ENCODE measurements around the gene MAFG. TPM values are rescaled to one million over a fixed set of nuclear protein-coding genes. Genes with fewer than 3 reads are reported as not detected.

MAFG gene
- polyA plus RNA-seq, 4 donors = 9.8 to 15.4 (median 11.9) TPM

- no peak for DNase-seq (ENCODE audit: low read depth in 4 of 4, low spot score in 2 of 4)
Measured at GRCh38 chr17:81912441-81913309, 14.9 kb downstream of the MAFG start.

- DNase-seq (ENCODE audit: low read depth in 4 of 4, low spot score in 2 of 4) = no peak
Measured at GRCh38 chr17:81911969-81912368, 15.6 kb downstream of the MAFG start.

GRCh38 chr17:81911277-81911961, 16.1 kb downstream of the MAFG start, which contains the start of gene PCYT2:
PCYT2 (minus strand) TSS chr17:81911399; CDS start chr17:81911355, 44 bp downstream.
- peak in 2 of 4 donors; percentile 73 for DNase-seq (ENCODE audit: low read depth in 4 of 4, low spot score in 2 of 4)

GRCh38 chr17:81910840-81911276, 16.7 kb downstream of the MAFG start:
- DNase-seq (ENCODE audit: low read depth in 4 of 4, low spot score in 2 of 4) = no peak

- DNase-seq (ENCODE audit: low read depth in 4 of 4, low spot score in 2 of 4) = no peak
Measured at GRCh38 chr17:81909966-81910839, 17.3 kb downstream of the MAFG start.

GRCh38 chr17:81909231-81909630, 18.3 kb downstream of the MAFG start:
- no peak for DNase-seq (ENCODE audit: low read depth in 4 of 4, low spot score in 2 of 4)

- no peak for DNase-seq (ENCODE audit: low read depth in 4 of 4, low spot score in 2 of 4)
Measured at GRCh38 chr17:81908793-81909192, 18.7 kb downstream of the MAFG start.

GRCh38 chr17:81907219-81908145, 20.1 kb downstream of the MAFG start:
- no peak for DNase-seq (ENCODE audit: low read depth in 4 of 4, low spot score in 2 of 4)

- DNase-seq (ENCODE audit: low read depth in 4 of 4, low spot score in 2 of 4) = no peak
Measured at GRCh38 chr17:81906476-81907218, 20.9 kb downstream of the MAFG start.

- no peak for DNase-seq (ENCODE audit: low read depth in 4 of 4, low spot score in 2 of 4)
Measured at GRCh38 chr17:81905993-81906392, 21.5 kb downstream of the MAFG start.

GRCh38 chr17:81905424-81905875, 22.1 kb downstream of the MAFG start:
- DNase-seq (ENCODE audit: low read depth in 4 of 4, low spot score in 2 of 4) = no peak

GRCh38 chr17:81904600-81905423, 22.7 kb downstream of the MAFG start:
- no peak for DNase-seq (ENCODE audit: low read depth in 4 of 4, low spot score in 2 of 4)

- no peak for DNase-seq (ENCODE audit: low read depth in 4 of 4, low spot score in 2 of 4)
Measured at GRCh38 chr17:81903896-81904599, 23.5 kb downstream of the MAFG start.

GRCh38 chr17:81903415-81903831, 24.1 kb downstream of the MAFG start:
- no peak for DNase-seq (ENCODE audit: low read depth in 4 of 4, low spot score in 2 of 4)

GRCh38 chr17:81902653-81903414, 24.7 kb downstream of the MAFG start:
- DNase-seq (ENCODE audit: low read depth in 4 of 4, low spot score in 2 of 4) = no peak

GRCh38 chr17:81902023-81902652, 25.4 kb downstream of the MAFG start, which contains the start of gene NPB:
NPB (plus strand) TSS chr17:81902238; CDS start chr17:81902278, 40 bp downstream.
- DNase-seq (ENCODE audit: low read depth in 4 of 4, low spot score in 2 of 4) = no peak

Measured in left renal cortex interstitium (tissue), 4 donors.